PFSK-1 (cell line): ENCODE measurements around the gene DEDD2.

ENCODE experiments used
- FOXP2 ChIP-seq: optimal IDR thresholded peaks from 2 replicates; pipeline ENCODE3; 2011; ENCODE audit warnings: borderline replicate concordance, control low read depth, inconsistent platforms; ENCODE audit not compliant: insufficient read depth; ENCODE audit errors: extremely low read length, extremely low read depth
- POLR2AphosphoS5 ChIP-seq: IDR thresholded peaks from 2 replicates; pipeline ENCODE4 v1.6.1; 2012; ENCODE audit warnings: low read depth, mild to moderate bottlenecking, control low read depth, low read length, moderate library complexity
- REST ChIP-seq, 2 experiments: IDR thresholded peaks; 2 replicates each; pipeline versions ENCODE4 v1.6.1 to v1.8.0; 2011 to 2012; ENCODE audit warnings: low read depth in 2 of 2, low read length in 2 of 2, control low read depth in 1 of 2, inconsistent platforms in 1 of 2, mild to moderate bottlenecking in 1 of 2, moderate library complexity in 1 of 2; ENCODE audit not compliant: insufficient read depth in 1 of 2
- SIN3A ChIP-seq: IDR thresholded peaks from 2 replicates; pipeline ENCODE4 v1.6.1; 2012; ENCODE audit warnings: mild to moderate bottlenecking, low read length, moderate library complexity, borderline replicate concordance; ENCODE audit not compliant: insufficient read depth
- TAF1 ChIP-seq: IDR thresholded peaks from 2 replicates; pipeline ENCODE4 v1.6.1; 2012; ENCODE audit warnings: low read length, control low read depth, borderline replicate concordance; ENCODE audit not compliant: insufficient read depth

- TF ChIP-seq TAF1 (no peak), POLR2AphosphoS5 (no peak), REST (IDR thresholded peaks at IDR 0.05; ENCODE audit: insufficient read depth in 1 of 2, low read depth in 2 of 2, low read length in 2 of 2) (no peak), SIN3A (no peak), FOXP2 (no peak)
These were observed 24.2 kb downstream of the DEDD2 start for GRCh38 chr19:42193294-42193693.
